ENCODE measurements around the gene ABCB10. TPM values are rescaled to one million over a fixed set of nuclear protein-coding genes. Genes with fewer than 3 reads are reported as not detected.

The ABCB10 gene
- total RNA-seq, 2 experiments from 2014 or later, result 16.4 to 27.2 TPM

DNA sequence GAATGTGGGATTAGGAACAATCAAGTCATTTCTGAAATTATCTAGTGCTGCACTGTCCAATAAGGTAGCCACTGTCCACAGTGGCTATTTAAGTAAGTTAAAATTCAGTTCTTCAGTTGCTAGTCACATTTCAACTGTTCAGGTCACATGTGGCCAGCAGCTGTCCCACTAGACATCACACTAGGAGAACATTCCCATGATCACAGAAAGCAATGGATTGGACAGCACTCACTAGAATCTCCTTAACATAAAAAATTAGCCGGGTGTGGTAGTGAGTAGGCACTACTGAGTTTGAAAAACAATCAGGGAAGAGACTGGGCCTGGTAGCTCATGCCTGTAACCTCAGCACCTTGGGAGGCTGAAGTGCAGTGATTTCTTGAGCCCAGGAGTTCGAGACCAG is 84.0 kb downstream of the ABCB10 start:
- POLR2A ChIA-PET, result no interaction called here
- CTCF ChIA-PET (ENCODE audit: unreplicated experiment), result no interaction called here
- BruUV-seq (replicated peaks), result no TSS peak
- intact Hi-C loops (cut with micrococcal nuclease; ENCODE audit: unreplicated experiment), result no loop called here
- Histone ChIP-seq H3K4me2 (ENCODE audit: low read length) (no peak overlapping the region), H3K27ac (ENCODE audit: low read depth, low read length, poor library complexity, severe bottlenecking) (no peak overlapping the region), H3K4me1 (ENCODE audit: insufficient read depth, low read length, poor library complexity, severe bottlenecking) (peaks cover 11% of the 10 kb centered on the region), H2AFZ (ENCODE audit: low read length) (no peak overlapping the region), H3K36me3 (ENCODE audit: insufficient read depth, low read length) (peaks cover 90% of the 10 kb centered on the region), H3K9me3 (ENCODE audit: low read length) (no peaks in the 10 kb centered on the region), H4K20me1 (ENCODE audit: insufficient read depth, low read length) (peaks cover 3% of the 10 kb centered on the region; the same call in 1 of the 2 replicates), H3K4me3 (ENCODE audit: low read depth, low read length, poor library complexity, severe bottlenecking) (no peak overlapping the region), H3K79me2 (ENCODE audit: insufficient read depth, low read depth, low read length) (no peaks in the 10 kb centered on the region), H3K9me2 (ENCODE audit: insufficient read depth, low read length) (no peaks in the 10 kb centered on the region)
- TF ChIP-seq, protein P1, sequence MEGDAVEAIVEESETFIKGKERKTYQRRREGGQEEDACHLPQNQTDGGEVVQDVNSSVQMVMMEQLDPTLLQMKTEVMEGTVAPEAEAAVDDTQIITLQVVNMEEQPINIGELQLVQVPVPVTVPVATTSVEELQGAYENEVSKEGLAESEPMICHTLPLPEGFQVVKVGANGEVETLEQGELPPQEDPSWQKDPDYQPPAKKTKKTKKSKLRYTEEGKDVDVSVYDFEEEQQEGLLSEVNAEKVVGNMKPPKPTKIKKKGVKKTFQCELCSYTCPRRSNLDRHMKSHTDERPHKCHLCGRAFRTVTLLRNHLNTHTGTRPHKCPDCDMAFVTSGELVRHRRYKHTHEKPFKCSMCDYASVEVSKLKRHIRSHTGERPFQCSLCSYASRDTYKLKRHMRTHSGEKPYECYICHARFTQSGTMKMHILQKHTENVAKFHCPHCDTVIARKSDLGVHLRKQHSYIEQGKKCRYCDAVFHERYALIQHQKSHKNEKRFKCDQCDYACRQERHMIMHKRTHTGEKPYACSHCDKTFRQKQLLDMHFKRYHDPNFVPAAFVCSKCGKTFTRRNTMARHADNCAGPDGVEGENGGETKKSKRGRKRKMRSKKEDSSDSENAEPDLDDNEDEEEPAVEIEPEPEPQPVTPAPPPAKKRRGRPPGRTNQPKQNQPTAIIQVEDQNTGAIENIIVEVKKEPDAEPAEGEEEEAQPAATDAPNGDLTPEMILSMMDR (conservative IDR thresholded peaks at IDR 0.05; ENCODE audit: low read length), result no peak
- no peak for TF ChIP-seq EZH2phosphoT487 (IDR thresholded peaks at IDR 0.05; ENCODE audit: borderline replicate concordance, low read depth, low read length)
- no peak for DNase-seq (ENCODE audit: low spot score)

DNA sequence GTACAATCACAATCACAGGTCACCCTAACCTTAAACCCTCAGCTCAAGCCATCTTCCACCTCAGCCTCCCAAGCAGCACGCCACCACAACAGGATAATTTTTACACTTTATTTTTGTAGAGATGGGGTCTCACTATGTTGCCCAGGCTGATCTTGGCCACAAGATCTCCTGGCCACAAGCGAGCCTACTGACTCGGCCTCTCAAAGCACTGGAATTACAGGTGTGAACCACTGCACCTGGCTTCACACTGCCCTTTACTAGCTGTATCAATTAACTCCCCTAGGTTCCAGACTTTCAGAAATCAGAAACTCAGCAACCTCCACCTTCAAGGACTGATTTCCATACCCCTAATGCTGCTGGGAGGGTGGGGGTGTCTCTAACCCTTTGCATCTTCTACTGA is 87.3 kb downstream of the ABCB10 start:
- CTCF ChIA-PET (ENCODE audit: unreplicated experiment), result no interaction called here
- TF ChIP-seq, protein P1 (conservative IDR thresholded peaks at IDR 0.05; ENCODE audit: low read length), result no peak
- no peak for TF ChIP-seq EZH2phosphoT487 (IDR thresholded peaks at IDR 0.05; ENCODE audit: borderline replicate concordance, low read depth, low read length)
- POLR2A ChIA-PET, result interaction anchor here (0.6 kb wide), 3 partner anchors 30 to 662 kb away, joined by 3 to 5 read pairs (median 3); no protein-coding TSS in a partner anchor

DNA sequence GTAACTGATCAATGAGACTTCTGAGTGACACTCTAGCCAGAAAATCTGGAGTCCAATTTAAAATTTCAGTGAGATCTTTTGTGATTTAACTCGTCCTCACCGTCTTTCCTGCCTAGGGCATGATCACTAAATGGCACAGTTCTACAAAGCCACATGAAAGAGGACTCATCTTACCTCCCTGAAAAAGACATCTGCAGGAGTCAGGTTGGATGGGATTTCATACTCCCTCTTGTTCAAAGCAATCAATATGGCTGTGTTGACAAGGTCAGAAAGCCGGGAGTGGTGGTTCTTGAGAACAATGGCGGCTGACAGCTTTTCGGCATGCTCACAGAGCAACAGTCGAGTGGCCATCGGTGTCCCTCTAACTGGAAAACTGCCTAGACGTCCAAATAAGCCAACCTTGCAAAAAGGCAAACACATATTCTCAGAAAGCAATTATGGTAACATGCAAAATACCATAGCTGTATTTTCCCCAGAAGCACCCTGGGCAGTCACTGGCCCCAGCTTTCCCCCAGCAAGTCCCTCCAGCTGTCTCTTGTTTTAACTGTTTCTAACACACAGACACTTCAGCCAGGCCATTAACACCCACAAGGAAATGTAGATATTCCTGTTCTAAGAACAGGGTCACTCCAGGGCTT is 88.0 kb downstream of the ABCB10 start:
- H3K9me3 ChIP-seq (ENCODE audit: low read length), result no peaks in the 10 kb centered on the region
- TF ChIP-seq, protein P1 (conservative IDR thresholded peaks at IDR 0.05; ENCODE audit: low read length), result no peak
- no peak for TF ChIP-seq EZH2phosphoT487 (IDR thresholded peaks at IDR 0.05; ENCODE audit: borderline replicate concordance, low read depth, low read length)
- intact Hi-C loops (cut with micrococcal nuclease; ENCODE audit: unreplicated experiment), result no loop called here
- H3K36me3 ChIP-seq (ENCODE audit: insufficient read depth, low read length), result peaks cover 91% of the 10 kb centered on the region
- no peaks in the 10 kb centered on the region for H3K4me1 ChIP-seq (ENCODE audit: insufficient read depth, low read length, poor library complexity, severe bottlenecking)
- ChIA-PET CTCF (ENCODE audit: unreplicated experiment) (no interaction called here), POLR2A (interaction anchor here (0.6 kb wide), 3 partner anchors 36 to 661 kb away, joined by 3 to 5 read pairs (median 4); no protein-coding TSS in a partner anchor)
- no peak overlapping the region for H3K4me3 ChIP-seq (ENCODE audit: low read depth, low read length, poor library complexity, severe bottlenecking)
- no peak overlapping the region for H3K4me2 ChIP-seq (ENCODE audit: low read length)
- no TSS peak for BruUV-seq (replicated peaks)
- no peak overlapping the region for H2AFZ ChIP-seq (ENCODE audit: low read length)
- no peaks in the 10 kb centered on the region for H3K9me2 ChIP-seq (ENCODE audit: insufficient read depth, low read length)
- H3K27ac ChIP-seq (ENCODE audit: low read depth, low read length, poor library complexity, severe bottlenecking), result no peak overlapping the region
- no peaks in the 10 kb centered on the region for H3K79me2 ChIP-seq (ENCODE audit: insufficient read depth, low read depth, low read length)
- H4K20me1 ChIP-seq (ENCODE audit: insufficient read depth, low read length), result peaks cover 3% of the 10 kb centered on the region; the same call in 1 of the 2 replicates
- no peak for DNase-seq (ENCODE audit: low spot score)

More for the DNA sequence above, 87.3 kb downstream of the ABCB10 start:
- no peaks in the 10 kb centered on the region for H3K4me1 ChIP-seq (ENCODE audit: insufficient read depth, low read length, poor library complexity, severe bottlenecking)
- intact Hi-C loops (cut with micrococcal nuclease; ENCODE audit: unreplicated experiment), result no loop called here
- no peak overlapping the region for H3K27ac ChIP-seq (ENCODE audit: low read depth, low read length, poor library complexity, severe bottlenecking)
- H3K9me2 ChIP-seq (ENCODE audit: insufficient read depth, low read length), result no peaks in the 10 kb centered on the region
- H2AFZ ChIP-seq (ENCODE audit: low read length), result no peak overlapping the region
- H3K36me3 ChIP-seq (ENCODE audit: insufficient read depth, low read length), result peaks cover 91% of the 10 kb centered on the region
- H4K20me1 ChIP-seq (ENCODE audit: insufficient read depth, low read length), result peaks cover 3% of the 10 kb centered on the region; the same call in 1 of the 2 replicates
- no peaks in the 10 kb centered on the region for H3K79me2 ChIP-seq (ENCODE audit: insufficient read depth, low read depth, low read length)
- H3K4me3 ChIP-seq (ENCODE audit: low read depth, low read length, poor library complexity, severe bottlenecking), result no peak overlapping the region
- H3K9me3 ChIP-seq (ENCODE audit: low read length), result no peaks in the 10 kb centered on the region
- no peak for DNase-seq (ENCODE audit: low spot score)
- H3K4me2 ChIP-seq (ENCODE audit: low read length), result no peak overlapping the region
- no TSS peak for BruUV-seq (replicated peaks)

Measured in OCI-LY7 (cell line).